ENCODE results near the gene GLI2. TPM values are rescaled to one million over a fixed set of nuclear protein-coding genes. Genes with fewer than 3 reads are reported as not detected.

The GLI2 gene
- total RNA-seq, 1 experiment from 2014 or later, result not detected

DNA sequence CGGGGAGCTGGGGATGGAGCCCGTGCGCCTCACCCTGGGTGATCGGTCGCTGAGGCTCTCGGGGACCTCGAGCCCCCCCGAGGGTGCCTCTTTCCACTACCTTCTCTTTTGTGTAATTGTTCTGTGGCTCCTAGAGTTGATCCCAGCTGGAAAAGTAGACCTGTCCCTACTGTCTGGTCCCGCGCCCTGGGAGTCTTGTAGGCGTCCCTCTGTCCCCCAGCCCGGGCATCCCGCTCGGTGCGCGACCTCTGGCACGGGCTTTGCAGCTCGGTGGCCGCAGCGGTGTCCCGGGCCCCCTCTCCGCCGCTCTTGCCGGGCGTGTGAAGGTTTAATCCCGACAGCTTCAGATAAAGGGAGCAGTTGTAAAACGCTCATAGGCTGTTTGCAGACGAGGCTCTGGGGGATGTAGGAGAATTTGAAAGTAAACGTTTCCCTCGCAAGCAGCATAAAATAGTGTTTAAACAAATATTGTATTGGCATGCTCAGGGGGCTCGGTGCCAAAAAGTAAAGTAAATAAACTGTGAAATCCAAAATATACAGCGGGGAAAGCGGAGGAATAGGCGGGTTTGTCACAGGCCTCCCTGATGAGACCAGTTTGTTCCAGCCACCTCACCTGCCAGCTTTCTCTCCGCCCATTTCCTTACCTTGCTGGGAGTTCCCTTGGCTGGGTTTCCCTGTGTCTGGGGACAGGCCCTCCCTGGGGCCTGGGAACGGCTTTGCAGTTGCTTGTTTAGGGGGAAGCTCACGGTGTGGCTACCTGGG is 1.9 kb downstream of the GLI2 start:
- H3K36me3 ChIP-seq (ENCODE audit: insufficient read depth, low read length), result no peaks in the 10 kb centered on the region
- H3K9me2 ChIP-seq (replicated peaks; ENCODE audit: insufficient read depth, low read length), result no peaks in the 10 kb centered on the region
- H3K4me2 ChIP-seq (ENCODE audit: low read depth, low read length, poor library complexity, severe bottlenecking), result no peak overlapping the region
- H3K9ac ChIP-seq (ENCODE audit: low read length), result no peak overlapping the region
- no peak for DNase-seq
- H3K9me3 ChIP-seq (ENCODE audit: low read length), result no peaks in the 10 kb centered on the region
- no peak overlapping the region for H3K27ac ChIP-seq (ENCODE audit: low read length)
- H2AFZ ChIP-seq (ENCODE audit: low read length), result no peak overlapping the region
- peaks cover 2% of the 10 kb centered on the region for H3K4me1 ChIP-seq (ENCODE audit: low read length)
- no peaks in the 10 kb centered on the region for H3K27me3 ChIP-seq (ENCODE audit: low read length)
- no peaks in the 10 kb centered on the region for H4K20me1 ChIP-seq (ENCODE audit: insufficient read depth, low read depth, low read length)
- H3K4me3 ChIP-seq (ENCODE audit: low read length), result no peak overlapping the region
- no peaks in the 10 kb centered on the region for H3K79me2 ChIP-seq (ENCODE audit: low read length)

DNA sequence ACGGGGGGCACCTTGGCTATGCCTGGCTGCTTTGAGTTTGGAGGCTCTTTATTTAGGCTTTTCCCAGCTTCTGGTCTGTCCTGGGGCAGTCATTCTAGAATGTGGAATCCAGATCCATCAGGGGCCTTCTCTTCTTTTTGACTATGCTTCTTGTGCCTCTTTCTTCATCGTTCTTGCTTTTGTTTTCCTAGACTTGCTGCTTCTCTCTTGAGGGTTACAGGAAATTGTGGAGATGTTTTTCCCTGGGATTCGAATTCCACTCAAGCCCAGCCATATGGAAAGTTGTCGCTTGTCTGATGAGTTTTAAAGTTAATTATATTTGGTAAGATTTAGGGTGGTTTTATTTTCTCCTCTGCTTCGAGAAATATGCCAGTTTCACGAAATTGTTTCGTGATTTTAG is 2.4 kb downstream of the GLI2 start:
- Histone ChIP-seq H3K9ac (ENCODE audit: low read length) (no peak overlapping the region), H3K27me3 (ENCODE audit: low read length) (no peaks in the 10 kb centered on the region), H2AFZ (ENCODE audit: low read length) (no peak overlapping the region), H3K27ac (ENCODE audit: low read length) (no peak overlapping the region), H3K79me2 (ENCODE audit: low read length) (no peaks in the 10 kb centered on the region), H3K4me2 (ENCODE audit: low read depth, low read length, poor library complexity, severe bottlenecking) (no peak overlapping the region), H3K9me3 (ENCODE audit: low read length) (no peaks in the 10 kb centered on the region), H3K9me2 (replicated peaks; ENCODE audit: insufficient read depth, low read length) (no peaks in the 10 kb centered on the region), H3K4me3 (ENCODE audit: low read length) (no peak overlapping the region), H3K36me3 (ENCODE audit: insufficient read depth, low read length) (no peaks in the 10 kb centered on the region), H4K20me1 (ENCODE audit: insufficient read depth, low read depth, low read length) (no peaks in the 10 kb centered on the region), H3K4me1 (ENCODE audit: low read length) (peaks cover 8% of the 10 kb centered on the region)
- no peak for DNase-seq

DNA sequence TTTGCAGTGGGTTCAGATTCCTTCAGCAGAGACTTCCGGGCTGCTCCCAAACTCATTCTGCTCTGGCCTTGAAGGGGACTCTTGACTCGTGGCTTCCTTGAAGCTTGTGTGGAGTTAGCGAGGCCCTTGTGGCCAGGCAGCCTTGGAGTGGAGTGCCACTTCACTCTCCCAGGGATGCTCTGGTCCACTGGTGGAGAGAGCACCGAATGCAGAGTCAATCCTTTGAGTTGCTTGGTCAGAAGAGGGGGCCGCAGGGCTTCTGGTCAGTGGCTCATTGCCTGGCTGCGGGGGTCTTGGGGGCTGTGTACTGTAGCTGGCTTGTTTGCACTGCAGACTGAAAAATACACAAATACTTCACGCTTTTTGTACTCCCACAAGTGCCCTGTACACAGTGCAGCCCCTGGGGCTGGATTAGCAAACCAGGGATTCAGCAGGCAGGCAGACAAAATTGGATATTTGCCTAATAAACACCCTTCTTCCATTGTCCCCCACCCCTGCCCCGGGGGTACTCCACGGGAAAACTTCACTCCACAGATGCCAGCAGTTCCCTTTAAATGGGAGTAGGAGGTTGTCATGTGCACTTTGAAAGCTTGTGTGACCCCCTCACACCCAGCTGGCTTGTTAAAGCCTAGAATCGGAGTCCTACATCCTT is 3.2 kb downstream of the GLI2 start:
- Histone ChIP-seq H4K20me1 (ENCODE audit: insufficient read depth, low read depth, low read length) (no peaks in the 10 kb centered on the region), H3K36me3 (ENCODE audit: insufficient read depth, low read length) (no peaks in the 10 kb centered on the region), H3K79me2 (ENCODE audit: low read length) (no peaks in the 10 kb centered on the region), H2AFZ (ENCODE audit: low read length) (no peak overlapping the region), H3K4me2 (ENCODE audit: low read depth, low read length, poor library complexity, severe bottlenecking) (no peak overlapping the region), H3K4me1 (ENCODE audit: low read length) (peaks cover 13% of the 10 kb centered on the region), H3K9me3 (ENCODE audit: low read length) (no peaks in the 10 kb centered on the region), H3K27me3 (ENCODE audit: low read length) (no peaks in the 10 kb centered on the region), H3K9me2 (replicated peaks; ENCODE audit: insufficient read depth, low read length) (no peaks in the 10 kb centered on the region), H3K27ac (ENCODE audit: low read length) (no peak overlapping the region), H3K9ac (ENCODE audit: low read length) (no peak overlapping the region), H3K4me3 (ENCODE audit: low read length) (no peak overlapping the region)
- DNase-seq, result no peak

DNA sequence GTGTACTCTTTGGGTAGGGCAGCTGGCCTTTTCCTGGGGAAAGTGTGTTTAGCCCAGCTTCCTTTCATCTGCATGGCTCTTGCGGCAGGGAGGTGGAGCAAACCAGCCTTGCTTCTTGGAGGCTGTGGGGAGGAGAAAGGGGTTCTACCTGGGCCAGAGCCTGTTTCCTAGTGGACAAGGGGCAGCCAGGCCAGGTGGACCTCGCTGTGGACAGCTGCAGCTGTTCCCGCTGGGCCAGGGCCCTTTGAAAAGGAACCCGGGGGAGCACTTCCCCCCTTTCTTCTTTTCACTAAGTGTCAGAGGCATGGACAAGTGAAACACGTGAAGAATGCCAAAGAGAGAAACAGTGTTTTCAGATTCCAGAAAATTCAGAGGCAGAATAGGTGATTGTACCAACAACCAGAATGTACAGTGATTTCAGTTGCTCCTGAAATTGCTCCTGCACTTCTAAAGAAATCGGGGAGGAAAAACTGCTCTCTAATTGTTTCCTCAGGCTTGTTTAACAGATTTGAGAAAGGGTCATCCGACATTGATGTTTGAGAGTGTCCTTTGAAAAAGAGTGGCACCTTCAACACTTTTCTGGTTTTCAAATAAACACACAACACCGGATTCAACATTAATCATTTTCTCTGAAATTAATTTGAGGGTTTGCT is 3.9 kb downstream of the GLI2 start:
- no peaks in the 10 kb centered on the region for H3K79me2 ChIP-seq (ENCODE audit: low read length)
- no peak for DNase-seq

DNA sequence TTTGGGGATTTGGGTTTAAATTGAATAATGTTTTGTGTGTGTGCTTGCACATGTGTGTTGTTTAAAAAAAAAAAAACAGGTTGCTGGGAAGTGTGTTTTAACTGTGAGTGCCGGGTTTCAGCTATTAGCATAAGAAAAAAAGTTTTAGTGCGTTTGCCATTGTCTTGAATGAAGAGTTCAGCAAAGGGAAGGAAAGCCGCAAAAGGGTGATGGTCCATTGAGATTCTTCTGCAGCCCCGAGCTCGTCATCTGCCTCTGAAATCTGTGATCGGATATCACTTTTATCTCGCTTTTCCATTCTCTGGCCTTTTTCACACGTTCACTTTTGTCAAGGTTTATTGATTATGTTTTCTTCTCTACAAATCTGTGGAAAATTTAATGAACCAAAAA is 4.7 kb downstream of the GLI2 start:
- H3K27ac ChIP-seq (ENCODE audit: low read length), result no peak overlapping the region
- DNase-seq, result no peak
- H2AFZ ChIP-seq (ENCODE audit: low read length), result no peak overlapping the region
- H3K4me2 ChIP-seq (ENCODE audit: low read depth, low read length, poor library complexity, severe bottlenecking), result no peak overlapping the region
- no peak overlapping the region for H3K9ac ChIP-seq (ENCODE audit: low read length)
- H3K4me3 ChIP-seq (ENCODE audit: low read length), result no peak overlapping the region
- no peaks in the 10 kb centered on the region for H3K36me3 ChIP-seq (ENCODE audit: insufficient read depth, low read length)
- no peaks in the 10 kb centered on the region for H3K79me2 ChIP-seq (ENCODE audit: low read length)
- no peaks in the 10 kb centered on the region for H3K27me3 ChIP-seq (ENCODE audit: low read length)
- peaks cover 21% of the 10 kb centered on the region for H3K4me1 ChIP-seq (ENCODE audit: low read length)
- H3K9me3 ChIP-seq (ENCODE audit: low read length), result no peaks in the 10 kb centered on the region
- H4K20me1 ChIP-seq (ENCODE audit: insufficient read depth, low read depth, low read length), result no peaks in the 10 kb centered on the region
- H3K9me2 ChIP-seq (replicated peaks; ENCODE audit: insufficient read depth, low read length), result no peaks in the 10 kb centered on the region

More for the DNA sequence above, 3.9 kb downstream of the GLI2 start:
- no peaks in the 10 kb centered on the region for H3K27me3 ChIP-seq (ENCODE audit: low read length)
- H2AFZ ChIP-seq (ENCODE audit: low read length), result no peak overlapping the region
- peaks cover 13% of the 10 kb centered on the region for H3K4me1 ChIP-seq (ENCODE audit: low read length)
- H3K9me2 ChIP-seq (replicated peaks; ENCODE audit: insufficient read depth, low read length), result no peaks in the 10 kb centered on the region
- no peak overlapping the region for H3K27ac ChIP-seq (ENCODE audit: low read length)
- H3K9me3 ChIP-seq (ENCODE audit: low read length), result no peaks in the 10 kb centered on the region
- H4K20me1 ChIP-seq (ENCODE audit: insufficient read depth, low read depth, low read length), result no peaks in the 10 kb centered on the region
- H3K36me3 ChIP-seq (ENCODE audit: insufficient read depth, low read length), result no peaks in the 10 kb centered on the region
- no peak overlapping the region for H3K4me2 ChIP-seq (ENCODE audit: low read depth, low read length, poor library complexity, severe bottlenecking)
- no peak overlapping the region for H3K9ac ChIP-seq (ENCODE audit: low read length)
- H3K4me3 ChIP-seq (ENCODE audit: low read length), result no peak overlapping the region

DNA sequence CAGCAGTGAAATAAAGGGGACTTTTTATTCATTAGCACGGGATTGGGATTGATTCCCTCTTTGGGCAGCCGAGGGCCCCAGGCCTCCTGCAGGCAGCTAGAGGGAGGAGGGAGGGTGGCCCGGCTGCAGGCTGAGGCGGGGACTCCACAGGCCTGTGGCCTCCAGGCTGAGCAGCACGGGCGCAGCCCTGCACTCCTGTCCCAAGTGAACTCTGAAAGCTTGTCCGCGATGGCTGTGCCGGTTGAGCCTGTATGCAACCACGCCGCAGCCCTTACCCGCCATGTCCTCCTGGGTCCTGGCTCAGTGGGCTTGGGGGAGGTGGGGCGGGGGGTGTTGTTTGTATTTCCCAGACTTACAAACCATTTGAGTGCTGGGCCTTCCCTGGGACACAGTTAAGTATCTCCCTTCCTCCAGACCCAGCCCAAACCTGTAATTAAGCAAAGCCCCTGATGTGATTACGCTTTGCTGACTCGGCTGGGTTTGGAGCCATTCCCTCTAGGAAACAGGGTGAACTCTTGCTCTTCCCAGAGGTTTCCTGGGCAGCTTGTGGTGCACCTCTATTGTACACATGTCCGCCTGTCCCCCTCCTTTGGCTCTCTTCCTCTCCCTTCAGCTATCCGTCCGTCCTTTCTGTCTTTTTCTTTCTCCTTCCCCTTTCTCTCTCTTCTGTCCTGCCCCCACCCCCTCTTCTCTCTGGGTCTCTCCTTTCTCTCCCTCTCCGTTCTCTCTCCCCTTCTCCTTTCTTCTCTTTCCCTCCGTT is 5.3 kb downstream of the GLI2 start:
- Histone ChIP-seq H3K36me3 (ENCODE audit: insufficient read depth, low read length) (no peaks in the 10 kb centered on the region), H3K79me2 (ENCODE audit: low read length) (no peaks in the 10 kb centered on the region), H3K9me2 (replicated peaks; ENCODE audit: insufficient read depth, low read length) (no peaks in the 10 kb centered on the region), H2AFZ (ENCODE audit: low read length) (no peak overlapping the region), H3K9ac (ENCODE audit: low read length) (no peak overlapping the region), H3K4me3 (ENCODE audit: low read length) (no peak overlapping the region), H3K27me3 (ENCODE audit: low read length) (no peaks in the 10 kb centered on the region), H3K9me3 (ENCODE audit: low read length) (no peaks in the 10 kb centered on the region), H3K27ac (ENCODE audit: low read length) (no peak overlapping the region), H3K4me2 (ENCODE audit: low read depth, low read length, poor library complexity, severe bottlenecking) (no peak overlapping the region), H4K20me1 (ENCODE audit: insufficient read depth, low read depth, low read length) (no peaks in the 10 kb centered on the region), H3K4me1 (ENCODE audit: low read length) (peaks cover 27% of the 10 kb centered on the region)
- DNase-seq, result no peak

DNA sequence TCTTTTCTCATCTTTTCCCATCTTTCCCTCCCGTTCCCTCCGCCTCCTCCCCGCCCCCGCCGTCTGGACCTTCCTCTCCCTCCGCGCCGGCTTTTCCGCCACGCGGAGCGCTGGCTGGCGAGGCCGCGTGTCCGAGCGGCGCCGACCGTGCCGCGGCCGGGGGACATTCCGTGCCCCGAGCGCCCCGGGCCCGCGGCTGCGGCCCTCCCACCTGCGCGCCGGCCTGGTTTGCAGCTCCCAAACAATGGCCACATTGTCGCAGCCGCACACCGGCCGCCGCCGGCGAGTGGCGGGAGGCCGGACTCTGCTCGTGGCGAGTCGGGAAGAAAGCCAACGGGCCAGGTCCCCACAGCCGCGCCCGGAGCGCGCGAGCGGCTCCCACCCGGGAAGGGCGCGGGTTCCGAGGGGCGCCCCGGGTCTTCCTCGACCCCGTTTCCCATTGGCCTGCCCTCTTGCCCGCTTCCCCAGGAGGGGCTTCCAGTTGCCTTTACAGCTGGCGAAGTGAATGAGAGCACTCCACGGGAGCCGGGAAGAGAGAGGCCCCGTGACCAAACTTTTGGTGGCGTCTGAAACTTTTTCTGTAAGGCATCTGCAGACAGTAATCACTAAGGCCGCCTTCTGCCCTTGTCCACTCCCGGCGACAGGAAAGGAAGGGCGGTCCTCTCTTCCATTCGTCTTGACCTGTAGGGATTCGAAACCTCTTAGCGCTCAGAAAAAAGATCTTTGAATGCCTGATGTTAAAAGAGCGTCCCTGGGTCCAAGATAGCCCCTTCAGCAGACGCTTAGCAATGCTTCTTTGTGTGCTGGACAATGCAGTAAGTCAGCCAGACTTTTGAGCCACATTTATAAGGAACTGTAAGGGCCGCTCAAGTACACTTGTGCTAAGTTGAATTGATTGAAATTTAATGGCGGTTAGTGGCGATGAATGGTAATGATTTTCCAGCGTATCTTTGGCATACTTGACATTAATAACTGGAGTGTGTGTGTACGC is 6.2 kb downstream of the GLI2 start:
- DNase-seq, result no peak
- Histone ChIP-seq H3K4me3 (ENCODE audit: low read length) (no peak overlapping the region), H2AFZ (ENCODE audit: low read length) (no peak overlapping the region), H3K27me3 (ENCODE audit: low read length) (no peaks in the 10 kb centered on the region), H3K27ac (ENCODE audit: low read length) (no peak overlapping the region), H3K36me3 (ENCODE audit: insufficient read depth, low read length) (no peaks in the 10 kb centered on the region), H3K9ac (ENCODE audit: low read length) (no peak overlapping the region), H3K79me2 (ENCODE audit: low read length) (no peaks in the 10 kb centered on the region), H3K4me1 (ENCODE audit: low read length) (peaks cover 30% of the 10 kb centered on the region), H3K4me2 (ENCODE audit: low read depth, low read length, poor library complexity, severe bottlenecking) (no peak overlapping the region), H3K9me2 (replicated peaks; ENCODE audit: insufficient read depth, low read length) (no peaks in the 10 kb centered on the region), H3K9me3 (ENCODE audit: low read length) (no peaks in the 10 kb centered on the region), H4K20me1 (ENCODE audit: insufficient read depth, low read depth, low read length) (no peaks in the 10 kb centered on the region)
